ENCODE data around the gene ARL5A.
A peak's percentile ranks its signal among the peaks of the same experiment; 100 is the strongest.

ARL5A gene

GRCh38 chr2:151841047-151841424, 12.8 kb upstream of the ARL5A start:
- no peaks in the 10 kb centered on the region for H3K27me3 ChIP-seq
- H4K20me1 ChIP-seq: no peaks in the 10 kb centered on the region
- H3K9me3 ChIP-seq: no peaks in the 10 kb centered on the region
- peaks cover 6% of the 10 kb centered on the region; the same call in 1 of the 2 replicates for H3K4me1 ChIP-seq
- no peak overlapping the region for H3K9ac ChIP-seq
- H3K4me3 ChIP-seq: no peak overlapping the region
- no peak overlapping the region for H3K4me2 ChIP-seq
- no peak for TF ChIP-seq Cebpa-rat (IDR thresholded peaks at IDR 0.05)
- no peaks in the 10 kb centered on the region for H3K36me3 ChIP-seq
- H3K27ac ChIP-seq: no peak overlapping the region

- no peaks in the 10 kb centered on the region for H3K9me3 ChIP-seq
- no peaks in the 10 kb centered on the region for H3K27me3 ChIP-seq
- TF ChIP-seq Cebpa-rat (IDR thresholded peaks at IDR 0.05): no peak
- no peaks in the 10 kb centered on the region for H3K36me3 ChIP-seq
- H3K27ac ChIP-seq: no peak overlapping the region
- H3K9ac ChIP-seq: no peak overlapping the region
- no peak overlapping the region for H3K4me2 ChIP-seq
- no peak overlapping the region for H3K4me3 ChIP-seq
- peaks cover 6% of the 10 kb centered on the region; the same call in 1 of the 2 replicates for H3K4me1 ChIP-seq
- H4K20me1 ChIP-seq: no peaks in the 10 kb centered on the region
Observed at GRCh38 chr2:151840216-151841046, 12.2 kb upstream of the ARL5A start.

GRCh38 chr2:151837926-151838325, 9.7 kb upstream of the ARL5A start:
- H3K4me2 ChIP-seq: no peak overlapping the region
- H3K9ac ChIP-seq: no peak overlapping the region
- H3K4me1 ChIP-seq: peaks cover under 1% of the 10 kb centered on the region; the same call in 1 of the 2 replicates
- no peaks in the 10 kb centered on the region for H4K20me1 ChIP-seq
- H3K27ac ChIP-seq: no peak overlapping the region
- H3K36me3 ChIP-seq: no peaks in the 10 kb centered on the region
- no peak overlapping the region for H3K4me3 ChIP-seq
- no peaks in the 10 kb centered on the region for H3K27me3 ChIP-seq
- no peaks in the 10 kb centered on the region for H3K9me3 ChIP-seq
- TF ChIP-seq Cebpa-rat (IDR thresholded peaks at IDR 0.05): no peak

- Histone ChIP-seq H3K4me1 (peaks cover 2% of the 10 kb centered on the region), H3K36me3 (no peaks in the 10 kb centered on the region), H3K27me3 (no peaks in the 10 kb centered on the region), H3K27ac (no peak overlapping the region), H4K20me1 (no peaks in the 10 kb centered on the region), H3K4me2 (no peak overlapping the region), H3K9ac (no peak overlapping the region), H3K9me3 (no peaks in the 10 kb centered on the region), H3K4me3 (no peak overlapping the region)
- no peak for TF ChIP-seq Cebpa-rat (IDR thresholded peaks at IDR 0.05)
Observed at GRCh38 chr2:151833984-151834383, 5.8 kb upstream of the ARL5A start.

- peaks cover 17% of the 10 kb centered on the region for H4K20me1 ChIP-seq
- H3K27ac ChIP-seq: no peak overlapping the region
- no peak overlapping the region for H3K9ac ChIP-seq
- no peak for TF ChIP-seq Cebpa-rat (IDR thresholded peaks at IDR 0.05)
- no peaks in the 10 kb centered on the region for H3K36me3 ChIP-seq
- no peaks in the 10 kb centered on the region for H3K9me3 ChIP-seq
- no peak overlapping the region for H3K4me2 ChIP-seq
- H3K4me1 ChIP-seq: peaks cover 19% of the 10 kb centered on the region
- no peak overlapping the region for H3K4me3 ChIP-seq
- H3K27me3 ChIP-seq: no peaks in the 10 kb centered on the region
Observed at GRCh38 chr2:151830961-151831360, 2.7 kb upstream of the ARL5A start.

- Histone ChIP-seq H3K27me3 (no peaks in the 10 kb centered on the region), H3K9ac (peak overlapping the region; percentile 64; the same call in 1 of the 2 replicates), H3K4me1 (peaks cover 31% of the 10 kb centered on the region), H3K4me3 (peak overlapping the region; percentile 78), H3K27ac (peak overlapping the region; percentile 96), H3K36me3 (peaks cover 10% of the 10 kb centered on the region; the same call in 1 of the 2 replicates), H4K20me1 (peaks cover 38% of the 10 kb centered on the region), H3K9me3 (no peaks in the 10 kb centered on the region), H3K4me2 (peak overlapping the region; percentile 75)
- no peak for TF ChIP-seq Cebpa-rat (IDR thresholded peaks at IDR 0.05)
Observed at GRCh38 chr2:151828890-151829324, 686 bp upstream of the ARL5A start.

- Histone ChIP-seq H3K9me3 (no peaks in the 10 kb centered on the region), H3K4me1 (peaks cover 31% of the 10 kb centered on the region), H3K4me3 (peak overlapping the region; percentile 78), H3K4me2 (peak overlapping the region; percentile 72), H3K36me3 (peaks cover 18% of the 10 kb centered on the region), H4K20me1 (peaks cover 50% of the 10 kb centered on the region), H3K9ac (peak overlapping the region; percentile 96), H3K27ac (peak overlapping the region; percentile 96), H3K27me3 (no peaks in the 10 kb centered on the region)
- TF ChIP-seq Cebpa-rat (IDR thresholded peaks at IDR 0.05): no peak
Observed at GRCh38 chr2:151827564-151828142, 568 bp downstream of the ARL5A start.

- peak overlapping the region; percentile 96 for H3K9ac ChIP-seq
- H3K9me3 ChIP-seq: peaks cover 2% of the 10 kb centered on the region; the same call in 1 of the 2 replicates
- peak overlapping the region; percentile 72 for H3K4me2 ChIP-seq
- TF ChIP-seq Cebpa-rat (IDR thresholded peaks at IDR 0.05): no peak
- H3K4me3 ChIP-seq: peak overlapping the region; percentile 78
- H4K20me1 ChIP-seq: peaks cover 59% of the 10 kb centered on the region
- no peaks in the 10 kb centered on the region for H3K27me3 ChIP-seq
- H3K4me1 ChIP-seq: peaks cover 31% of the 10 kb centered on the region
- peaks cover 26% of the 10 kb centered on the region for H3K36me3 ChIP-seq
- no peak overlapping the region for H3K27ac ChIP-seq
Observed at GRCh38 chr2:151826737-151827157, 1.5 kb downstream of the ARL5A start.

GRCh38 chr2:151824886-151825285, 3.3 kb downstream of the ARL5A start:
- Histone ChIP-seq H3K4me3 (no peak overlapping the region), H3K9ac (0 out of 2 replicates have a peak overlapping the region, but pooled peaks have one; percentile 31), H3K4me1 (peaks cover 31% of the 10 kb centered on the region), H3K27me3 (no peaks in the 10 kb centered on the region), H3K9me3 (peaks cover 12% of the 10 kb centered on the region), H3K4me2 (0 out of 2 replicates have a peak overlapping the region, but pooled peaks have one; percentile 72), H3K36me3 (peaks cover 42% of the 10 kb centered on the region), H3K27ac (no peak overlapping the region), H4K20me1 (peaks cover 78% of the 10 kb centered on the region)
- no peak for TF ChIP-seq Cebpa-rat (IDR thresholded peaks at IDR 0.05)

GRCh38 chr2:151823651-151824050, 4.6 kb downstream of the ARL5A start:
- Histone ChIP-seq H3K9me3 (peaks cover 12% of the 10 kb centered on the region), H3K4me2 (no peak overlapping the region), H3K9ac (no peak overlapping the region), H3K4me1 (peaks cover 25% of the 10 kb centered on the region), H3K27me3 (no peaks in the 10 kb centered on the region), H4K20me1 (peaks cover 90% of the 10 kb centered on the region), H3K36me3 (peaks cover 47% of the 10 kb centered on the region), H3K27ac (no peak overlapping the region), H3K4me3 (no peak overlapping the region)
- no peak for TF ChIP-seq Cebpa-rat (IDR thresholded peaks at IDR 0.05)
